ENCODE measurements around the gene TBC1D14. TPM values are rescaled to one million over a fixed set of nuclear protein-coding genes. Genes with fewer than 3 reads are reported as not detected.

Gene TBC1D14
- total RNA-seq, 1 experiment from 2014 or later = 54.0 TPM

GRCh38 chr4:7023486-7023885 is 113.9 kb downstream of the TBC1D14 start:
- DNase-seq = no peak
- Histone ChIP-seq H3K27me3 (replicated peaks; ENCODE audit: control insufficient read depth, insufficient read depth, low read length) (no peaks in the 10 kb centered on the region), H3K36me3 (ENCODE audit: control insufficient read depth, insufficient read depth, low read length) (no peaks in the 10 kb centered on the region; the same call in none of the 2 replicates), H3K4me3 (ENCODE audit: low read depth, low read length) (no peak overlapping the region), H3K9me3 (no peaks in the 10 kb centered on the region), H3K4me1 (peaks cover 23% of the 10 kb centered on the region)
- Mint-ChIP-seq H3K4me3 (ENCODE audit: unreplicated experiment) (no peak overlapping the region), H3K27ac (ENCODE audit: unreplicated experiment) (no peak overlapping the region), H3K36me3 (ENCODE audit: insufficient read depth, unreplicated experiment) (peaks cover 78% of the 10 kb centered on the region), H3K9me3 (ENCODE audit: unreplicated experiment) (no peaks in the 10 kb centered on the region), H3K4me1 (ENCODE audit: low read depth, unreplicated experiment) (peaks cover 22% of the 10 kb centered on the region), H3K27me3 (ENCODE audit: insufficient read depth, unreplicated experiment) (no peaks in the 10 kb centered on the region)
- intact Hi-C loops (cut with micrococcal nuclease; ENCODE audit: unreplicated experiment) = no loop called here
- CTCF ChIA-PET = interaction anchor here (0.6 kb wide), 1 partner anchor 19 kb away, joined by 3 read pairs; a partner anchor contains a TSS
- no peak for TF ChIP-seq CTCF (IDR thresholded peaks at IDR 0.05; ENCODE audit: insufficient read depth in 1 of 2, low read depth in 1 of 2, low read length in 1 of 2, severe bottlenecking in 1 of 2, unreplicated experiment in 1 of 2)
- POLR2A ChIA-PET = interaction anchor here (0.5 kb wide), 1 partner anchor 351 kb away, joined by 6 read pairs; no protein-coding TSS in a partner anchor
- BruUV-seq (replicated peaks) = no TSS peak

- Mint-ChIP-seq H3K27ac (ENCODE audit: unreplicated experiment) (no peak overlapping the region), H3K36me3 (ENCODE audit: insufficient read depth, unreplicated experiment) (peaks cover 75% of the 10 kb centered on the region), H3K4me1 (ENCODE audit: low read depth, unreplicated experiment) (peaks cover 22% of the 10 kb centered on the region), H3K4me3 (ENCODE audit: unreplicated experiment) (no peak overlapping the region), H3K27me3 (ENCODE audit: insufficient read depth, unreplicated experiment) (no peaks in the 10 kb centered on the region), H3K9me3 (ENCODE audit: unreplicated experiment) (no peaks in the 10 kb centered on the region)
- Histone ChIP-seq H3K27me3 (replicated peaks; ENCODE audit: control insufficient read depth, insufficient read depth, low read length) (no peaks in the 10 kb centered on the region), H3K36me3 (ENCODE audit: control insufficient read depth, insufficient read depth, low read length) (no peaks in the 10 kb centered on the region; the same call in none of the 2 replicates), H3K4me1 (peaks cover 23% of the 10 kb centered on the region), H3K9me3 (no peaks in the 10 kb centered on the region), H3K4me3 (ENCODE audit: low read depth, low read length) (no peak overlapping the region)
- BruUV-seq (replicated peaks) = no TSS peak
- no peak for DNase-seq
- ChIA-PET CTCF (interaction anchor here (0.6 kb wide), 1 partner anchor 19 kb away, joined by 3 read pairs; a partner anchor contains a TSS), POLR2A (interaction anchor here (0.5 kb wide), 1 partner anchor 351 kb away, joined by 6 read pairs; no protein-coding TSS in a partner anchor)
- intact Hi-C loops (cut with micrococcal nuclease; ENCODE audit: unreplicated experiment) = no loop called here
- TF ChIP-seq CTCF (IDR thresholded peaks at IDR 0.05; ENCODE audit: insufficient read depth in 1 of 2, low read depth in 1 of 2, low read length in 1 of 2, severe bottlenecking in 1 of 2, unreplicated experiment in 1 of 2) = no peak
Observed at GRCh38 chr4:7023901-7024300, 114.3 kb downstream of the TBC1D14 start.

- Mint-ChIP-seq H3K36me3 (ENCODE audit: insufficient read depth, unreplicated experiment) (peaks cover 75% of the 10 kb centered on the region), H3K4me3 (ENCODE audit: unreplicated experiment) (no peak overlapping the region), H3K27ac (ENCODE audit: unreplicated experiment) (no peak overlapping the region), H3K27me3 (ENCODE audit: insufficient read depth, unreplicated experiment) (no peaks in the 10 kb centered on the region), H3K9me3 (ENCODE audit: unreplicated experiment) (no peaks in the 10 kb centered on the region), H3K4me1 (ENCODE audit: low read depth, unreplicated experiment) (peaks cover 22% of the 10 kb centered on the region)
- no peak for DNase-seq
- ChIA-PET POLR2A (no interaction called here), CTCF (no interaction called here)
- peaks cover 23% of the 10 kb centered on the region for H3K4me1 ChIP-seq
- intact Hi-C loops (cut with micrococcal nuclease; ENCODE audit: unreplicated experiment) = no loop called here
- no peaks in the 10 kb centered on the region; the same call in none of the 2 replicates for H3K36me3 ChIP-seq (ENCODE audit: control insufficient read depth, insufficient read depth, low read length)
- H3K9me3 ChIP-seq = no peaks in the 10 kb centered on the region
- H3K4me3 ChIP-seq (ENCODE audit: low read depth, low read length) = no peak overlapping the region
- TF ChIP-seq CTCF (IDR thresholded peaks at IDR 0.05; ENCODE audit: insufficient read depth in 1 of 2, low read depth in 1 of 2, low read length in 1 of 2, severe bottlenecking in 1 of 2, unreplicated experiment in 1 of 2) = no peak
- H3K27me3 ChIP-seq (replicated peaks; ENCODE audit: control insufficient read depth, insufficient read depth, low read length) = no peaks in the 10 kb centered on the region
- BruUV-seq (replicated peaks) = no TSS peak
Observed at GRCh38 chr4:7024336-7024890, 114.8 kb downstream of the TBC1D14 start.
